Panc1 (cell line): ENCODE measurements around the gene ANO4. TPM values are rescaled to one million over a fixed set of nuclear protein-coding genes. Genes with fewer than 3 reads are reported as not detected.

Experiments
- ATAC-seq: fragments of 200-7000 bp; cut with Tn5 transposase; 2 replicates; pipeline ENCODE4 v1.9.1; 2020; ENCODE audit warnings: mild to moderate bottlenecking, moderate library complexity
- BruUV-seq: library from RNA; stranded (reverse); fragments of 400-500 nt; replicated peaks from 2 replicates; lab custom pipeline; 2021; lab: Mats Ljungman, UMichigan
- CTCF ChIA-PET: fragments of 300-600 bp; sonication (Branson Sonifier 250); formaldehyde crosslinking; loops from one replicate; lab custom pipeline; 2022; ENCODE audit warnings: antibody characterized with exemption; lab: Charles Lee
- POLR2A ChIA-PET: fragments of 300-600 bp; sonication (Branson Sonifier 250); formaldehyde crosslinking; loops from one replicate; lab custom pipeline; 2022; ENCODE audit warnings: antibody characterized with exemption; lab: Charles Lee
- DNase-seq: peaks from one replicate; pipeline ENCODE4 v3.0.0-alpha.2; 2010; ENCODE audit warnings: low read depth, low spot score
- H3K27ac ChIP-seq: 2 replicates; pipeline ENCODE4 v1.5.1; 2011; ENCODE audit warnings: mild to moderate bottlenecking, low read length, inconsistent platforms
- H3K27me3 ChIP-seq: fragments of 200-500 bp; sonication (Bioruptor generic); 2 replicates; pipeline ENCODE4 v1.6.0; 2014; ENCODE audit warnings: low read length, inconsistent platforms; ENCODE audit not compliant: control insufficient read depth, insufficient read depth
- H3K36me3 ChIP-seq: fragments of 200-500 bp; sonication (Bioruptor generic); 2 replicates; pipeline ENCODE4 v1.5.1; 2014; ENCODE audit warnings: inconsistent platforms, mild to moderate bottlenecking, low read length, moderate library complexity; ENCODE audit not compliant: control insufficient read depth, insufficient read depth
- H3K4me1 ChIP-seq: 2 replicates; pipeline ENCODE4 v1.5.1; 2011; ENCODE audit warnings: inconsistent platforms, mild to moderate bottlenecking, low read length, moderate library complexity; ENCODE audit not compliant: control insufficient read depth, insufficient read depth
- H3K4me3 ChIP-seq, 2 experiments: 2 replicates each; pipeline ENCODE4 v1.5.1; 2011 to 2012; ENCODE audit warnings: low read depth in 2 of 2, low read length in 2 of 2, mild to moderate bottlenecking in 2 of 2, inconsistent platforms in 1 of 2, moderate library complexity in 1 of 2
- H3K9me3 ChIP-seq: fragments of 200-500 bp; sonication (Bioruptor generic); 2 replicates; pipeline ENCODE4 v1.5.1; 2014; ENCODE audit warnings: low read depth, mild to moderate bottlenecking, inconsistent platforms, low read length, moderate library complexity; ENCODE audit not compliant: control insufficient read depth, insufficient read depth
- POLR2AphosphoS5 ChIP-seq: IDR thresholded peaks from 2 replicates; pipeline ENCODE4 v1.6.1; 2012; ENCODE audit warnings: mild to moderate bottlenecking, low read depth, low read length, moderate library complexity
- REST ChIP-seq, 2 experiments: IDR thresholded peaks; 2 replicates each; pipeline ENCODE4 v1.6.1; 2011 to 2012; ENCODE audit warnings: low read depth in 2 of 2, control low read depth in 1 of 2, low read length in 1 of 2, mild to moderate bottlenecking in 1 of 2, moderate library complexity in 1 of 2; ENCODE audit not compliant: insufficient read depth in 1 of 2
- SIN3A ChIP-seq: IDR thresholded peaks from 2 replicates; pipeline ENCODE4 v1.6.1; 2012; ENCODE audit warnings: low read depth, mild to moderate bottlenecking, low read length, moderate library complexity, borderline replicate concordance; ENCODE audit not compliant: insufficient read depth
- TCF7L2 ChIP-seq: IDR thresholded peaks from 2 replicates; pipeline ENCODE4 v1.6.1; 2011; ENCODE audit warnings: mild to moderate bottlenecking, low read depth, low read length, inconsistent platforms
- in situ Hi-C: cut with HindIII; loops from 2 replicates; pipeline ENCODE4 v1.10.0; 2016; ENCODE audit warnings: low sequenced_read_pairs, low pct_unique_long_range_greater_than_20kb
- intact Hi-C: fragments of 100-400 bp; cut with micrococcal nuclease; formaldehyde crosslinking; loops from one replicate; pipeline ENCODE4 v1.10.0; 2022; ENCODE audit not compliant: unreplicated experiment
- total RNA-seq: library from RNA; stranded (reverse); gene quantifications from one replicate; pipeline ENCODE4 v1.2.1, GENCODE V29; 2021; ENCODE audit not compliant: unreplicated experiment
- TF ChIP-seq, protein P1 (sequence below): fragments of 450-650 bp; IDR thresholded peaks from 2 replicates; pipeline ENCODE4 v1.5.1; 2017; ENCODE audit warnings: mild to moderate bottlenecking

Gene ANO4
- total RNA-seq, 1 experiment from 2014 or later: not detected

GRCh38 chr12:101097829-101098580, 303.4 kb downstream of the ANO4 start:
- POLR2A ChIA-PET: no interaction called here
- no peaks in the 10 kb centered on the region for H3K9me3 ChIP-seq
- intact Hi-C loops: no loop called here

GRCh38 chr12:101107032-101107763, 312.6 kb downstream of the ANO4 start:
- intact Hi-C loops: no loop called here
- ChIA-PET POLR2A (no interaction called here), CTCF (no interaction called here)

More at GRCh38 chr12:101097829-101098580, 303.4 kb downstream of the ANO4 start:
- TF ChIP-seq, protein P1, sequence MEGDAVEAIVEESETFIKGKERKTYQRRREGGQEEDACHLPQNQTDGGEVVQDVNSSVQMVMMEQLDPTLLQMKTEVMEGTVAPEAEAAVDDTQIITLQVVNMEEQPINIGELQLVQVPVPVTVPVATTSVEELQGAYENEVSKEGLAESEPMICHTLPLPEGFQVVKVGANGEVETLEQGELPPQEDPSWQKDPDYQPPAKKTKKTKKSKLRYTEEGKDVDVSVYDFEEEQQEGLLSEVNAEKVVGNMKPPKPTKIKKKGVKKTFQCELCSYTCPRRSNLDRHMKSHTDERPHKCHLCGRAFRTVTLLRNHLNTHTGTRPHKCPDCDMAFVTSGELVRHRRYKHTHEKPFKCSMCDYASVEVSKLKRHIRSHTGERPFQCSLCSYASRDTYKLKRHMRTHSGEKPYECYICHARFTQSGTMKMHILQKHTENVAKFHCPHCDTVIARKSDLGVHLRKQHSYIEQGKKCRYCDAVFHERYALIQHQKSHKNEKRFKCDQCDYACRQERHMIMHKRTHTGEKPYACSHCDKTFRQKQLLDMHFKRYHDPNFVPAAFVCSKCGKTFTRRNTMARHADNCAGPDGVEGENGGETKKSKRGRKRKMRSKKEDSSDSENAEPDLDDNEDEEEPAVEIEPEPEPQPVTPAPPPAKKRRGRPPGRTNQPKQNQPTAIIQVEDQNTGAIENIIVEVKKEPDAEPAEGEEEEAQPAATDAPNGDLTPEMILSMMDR: no peak
- CTCF ChIA-PET: no interaction called here
- Histone ChIP-seq H3K36me3 (no peaks in the 10 kb centered on the region), H3K4me1 (no peaks in the 10 kb centered on the region), H3K27ac (no peak overlapping the region), H3K4me3 (no peak overlapping the region), H3K27me3 (no peaks in the 10 kb centered on the region)
- ATAC-seq: no peak
- in situ Hi-C loops: no loop called here
- BruUV-seq: no TSS peak
- DNase-seq: no peak

More at GRCh38 chr12:101107032-101107763, 312.6 kb downstream of the ANO4 start:
- no peak overlapping the region for H3K4me3 ChIP-seq
- no peaks in the 10 kb centered on the region for H3K27me3 ChIP-seq
- no peaks in the 10 kb centered on the region for H3K36me3 ChIP-seq
- no peak for ATAC-seq
- TF ChIP-seq TCF7L2 (no peak), POLR2AphosphoS5 (no peak), REST (IDR thresholded peaks at IDR 0.05; ENCODE audit: insufficient read depth in 1 of 2, low read depth in 2 of 2, low read length in 1 of 2) (no peak), SIN3A (no peak)
- TF ChIP-seq, protein P1: no peak
- no peak for DNase-seq
- no peaks in the 10 kb centered on the region for H3K9me3 ChIP-seq
- in situ Hi-C loops: no loop called here
- no peaks in the 10 kb centered on the region for H3K4me1 ChIP-seq
- BruUV-seq: no TSS peak
- H3K27ac ChIP-seq: no peak overlapping the region
